Right ventricle myocardium superior (tissue), 1 donor: ENCODE data around the gene PTPRN. TPM values are rescaled to one million over a fixed set of nuclear protein-coding genes. Genes with fewer than 3 reads are reported as not detected.
"Not testable (repeated sequence)": the region's sequence is repeated elsewhere in the genome, so short reads cannot be mapped to it uniquely, and the experiment has no call there.

Experiments used
- ATAC-seq: fragments of 200-7000 bp; cut with Tn5 transposase; one replicate; pipeline ENCODE4 v1.9.1; 2020; ENCODE audit warnings: mild to moderate bottlenecking; ENCODE audit not compliant: poor library complexity
- DNase-seq: peaks from one replicate; pipeline ENCODE4 v3.0.0-alpha.2; 2020
- intact Hi-C: fragments of 100-400 bp; cut with DNase I; formaldehyde crosslinking; loops from one replicate; pipeline ENCODE4 v1.11.2; 2022
- total RNA-seq: library from RNA; stranded (reverse); fragmentation: NEBNext Ultra II Directional; extraction: Animal tissue kit (Norgen Biotek cat#: 25700); gene quantifications from one replicate; pipeline ENCODE4 v1.2.1, GENCODE V29; 2021
- donor health status: DM: no; HTN: yes; CAD: no; lungs with severe emphysema.

Gene PTPRN
- total RNA-seq, 1 donor from 2014 or later: not detected

GRCh38 chr2:219312683-219313263 lies 3.6 kb upstream of the PTPRN start:
- intact Hi-C loops, ATAC-seq, DNase-seq: not testable (repeated sequence)

- intact Hi-C loops: no loop called here
- peak; percentile 86 for ATAC-seq
- peak; percentile 75 for DNase-seq
These were observed 779 bp downstream of the PTPRN start for GRCh38 chr2:219308142-219309101.

DNA sequence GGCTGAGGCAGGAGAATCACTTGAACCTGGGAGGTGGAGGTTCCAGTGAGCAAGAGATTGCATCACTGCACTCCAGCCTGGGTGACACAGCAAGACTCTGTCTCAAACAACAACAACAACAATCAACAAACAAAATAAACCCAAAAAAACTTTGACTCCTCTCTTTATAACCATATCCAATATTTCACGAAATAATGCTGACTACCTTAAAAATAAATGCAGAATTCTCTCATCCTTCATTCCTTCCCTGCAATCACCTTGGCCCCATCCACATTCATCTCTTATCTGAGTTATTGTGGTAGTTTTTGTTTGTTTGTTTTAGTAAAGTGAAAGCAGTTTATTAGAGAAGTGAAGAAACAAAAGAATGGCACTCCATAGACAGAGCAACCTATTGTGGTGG lies 3.2 kb downstream of the PTPRN start:
- no peak for ATAC-seq
- DNase-seq: no peak
- intact Hi-C loops: no loop called here

- intact Hi-C loops: no loop called here
- DNase-seq (no peak), ATAC-seq (no peak)
These were observed 5.0 kb downstream of the PTPRN start for GRCh38 chr2:219304223-219304622.

- intact Hi-C loops: no loop called here
- ATAC-seq (no peak), DNase-seq (no peak)
These were observed 6.7 kb downstream of the PTPRN start for GRCh38 chr2:219302412-219302968.

DNA sequence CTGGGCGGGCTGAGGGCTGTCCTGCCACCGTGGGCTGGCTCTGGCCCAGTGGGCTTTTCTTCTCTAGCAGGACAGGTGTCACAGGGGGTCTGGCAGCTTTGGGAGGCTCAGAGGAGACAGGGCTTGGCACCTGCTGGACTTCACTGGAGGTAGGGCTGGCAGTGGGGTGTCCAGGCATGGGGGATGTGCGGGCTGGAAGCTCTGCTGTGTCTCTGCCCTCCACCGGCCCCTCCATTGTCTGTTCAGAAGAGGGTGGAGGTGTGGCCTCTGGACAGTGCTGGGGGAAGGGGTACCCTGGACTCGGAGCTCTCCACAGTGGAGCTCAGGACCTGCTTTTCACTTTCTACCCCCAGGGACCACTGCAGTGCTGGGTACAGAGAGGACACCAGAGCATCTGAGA lies 9.2 kb downstream of the PTPRN start:
- DNase-seq (no peak), ATAC-seq (no peak)
- intact Hi-C loops: no loop called here

DNA sequence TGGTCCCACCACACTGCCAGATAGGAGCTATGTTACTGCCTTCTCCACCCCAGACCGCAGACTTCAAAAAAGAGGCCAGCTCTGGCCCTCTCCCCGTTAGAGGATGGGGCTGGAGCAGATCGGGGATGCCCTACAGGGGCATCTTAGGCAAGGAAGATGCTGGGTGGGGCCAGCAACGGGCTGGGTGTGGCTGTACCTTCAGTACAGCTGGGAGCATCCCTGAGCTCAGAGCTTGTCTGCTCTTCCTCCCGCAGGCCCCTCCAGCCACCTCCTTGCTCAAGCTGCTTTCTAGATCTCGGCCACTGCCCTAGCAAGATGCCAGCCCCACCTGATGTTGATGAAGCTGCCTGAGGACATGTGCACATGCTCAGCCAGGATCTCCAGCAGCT lies 9.8 kb downstream of the PTPRN start:
- ATAC-seq: no peak

GRCh38 chr2:219298759-219299371 lies 10.3 kb downstream of the PTPRN start:
- ATAC-seq (peak; percentile 71), DNase-seq (peak; percentile 92)
- intact Hi-C loops: loop anchor here (2.0 to 5.0 kb wide), 2 partner anchors 122 to 138 kb away; partner anchors contain the start of genes CNPPD1, NHEJ1 and RETREG2

More for the DNA sequence above, 9.8 kb downstream of the PTPRN start:
- DNase-seq: no peak
- intact Hi-C loops: loop anchor here (2.0 to 5.0 kb wide), 2 partner anchors 122 to 139 kb away; partner anchors contain the start of genes CNPPD1, NHEJ1 and RETREG2

GRCh38 chr2:219297766-219298456 lies 11.3 kb downstream of the PTPRN start:
- DNase-seq (no peak), ATAC-seq (no peak)
- intact Hi-C loops: loop anchor here (2.0 to 5.0 kb wide), 2 partner anchors 121 to 137 kb away; partner anchors contain the start of genes CNPPD1, NHEJ1 and RETREG2

- DNase-seq (no peak), ATAC-seq (no peak)
- intact Hi-C loops: loop anchor here (5.0 kb wide), 1 partner anchor 120 kb away; the partner anchor contains the start of genes CNPPD1 and RETREG2
These were observed 12.4 kb downstream of the PTPRN start for GRCh38 chr2:219296631-219297391.

DNA sequence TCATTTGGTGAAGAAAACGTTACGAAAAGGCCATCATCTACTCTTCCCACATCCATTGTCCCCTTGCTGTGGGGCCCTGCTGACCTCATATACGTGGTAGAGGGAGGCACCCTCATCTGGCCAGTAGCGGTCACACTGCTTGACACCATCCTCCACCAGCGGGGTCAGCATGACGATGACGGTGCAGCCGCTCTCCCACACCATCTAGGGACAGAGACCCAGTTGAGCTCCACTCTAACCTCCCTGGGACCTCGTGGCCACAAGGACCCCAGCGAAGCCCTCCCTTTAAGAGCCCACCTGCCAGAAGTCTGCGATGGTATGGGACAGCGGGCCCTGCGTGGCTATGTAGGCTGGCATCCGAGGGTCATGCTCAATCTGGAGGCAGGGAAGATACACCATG lies 13.1 kb downstream of the PTPRN start:
- DNase-seq (no peak), ATAC-seq (no peak)
- intact Hi-C loops: loop anchor here (5.0 kb wide), 1 partner anchor 119 kb away; the partner anchor contains the start of genes CNPPD1 and RETREG2

GRCh38 chr2:219294356-219295351 lies 14.5 kb downstream of the PTPRN start:
- intact Hi-C loops: loop anchor here (2.0 to 5.0 kb wide), 2 partner anchors 16 to 117 kb away; partner anchors contain the start of genes CNPPD1, DNAJB2 and RETREG2
- ATAC-seq: peak; percentile 97

DNA sequence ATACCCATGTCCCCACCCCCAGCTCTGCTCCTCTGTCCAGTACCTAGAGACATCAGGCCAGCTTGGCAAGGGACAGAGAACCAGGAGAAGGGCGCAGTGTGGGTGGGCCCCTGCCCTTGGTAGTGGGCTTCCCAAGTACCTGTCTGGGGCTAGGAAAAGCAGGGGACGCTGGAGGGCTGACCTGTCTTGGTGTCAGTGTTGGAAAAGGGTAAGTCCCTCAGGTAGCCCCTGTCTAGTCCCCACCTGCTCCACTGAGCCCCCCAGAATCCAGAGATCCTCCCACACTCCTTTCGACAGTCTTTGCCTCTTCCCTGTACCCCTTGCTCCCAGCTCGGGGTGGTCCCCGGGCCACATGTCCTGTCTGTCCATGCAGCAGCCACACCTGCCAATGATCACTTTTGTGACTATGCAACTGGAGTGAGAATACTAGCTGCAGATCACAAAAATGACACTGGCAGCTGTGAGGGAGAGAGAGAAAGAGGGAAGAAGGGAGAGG lies 15.4 kb downstream of the PTPRN start:
- DNase-seq: no peak
- intact Hi-C loops: loop anchor here (2.0 kb wide), 1 partner anchor 15 kb away; the partner anchor contains the start of gene DNAJB2

More at GRCh38 chr2:219294356-219295351, 14.5 kb downstream of the PTPRN start:
- DNase-seq: peak; percentile 92

GRCh38 chr2:219292616-219293015 lies 16.6 kb downstream of the PTPRN start:
- ATAC-seq: no peak
- DNase-seq: no peak
- intact Hi-C loops: no loop called here

More for the DNA sequence above, 15.4 kb downstream of the PTPRN start:
- ATAC-seq: no peak

GRCh38 chr2:219291910-219292490 lies 17.2 kb downstream of the PTPRN start:
- intact Hi-C loops: no loop called here
- no peak for DNase-seq
- no peak for ATAC-seq

GRCh38 chr2:219291394-219291793 lies 17.8 kb downstream of the PTPRN start:
- ATAC-seq (no peak), DNase-seq (no peak)
- intact Hi-C loops: no loop called here
